ENCODE results near the gene SYT12. TPM values are rescaled to one million over a fixed set of nuclear protein-coding genes. Genes with fewer than 3 reads are reported as not detected.
"Not testable (repeated sequence)": the region's sequence is repeated elsewhere in the genome, so short reads cannot be mapped to it uniquely, and the experiment has no call there.

SYT12 gene
- total RNA-seq, 1 donor from 2014 or later = 0.34 TPM

GRCh38 chr11:66987924-66988637 is 34.9 kb upstream of the SYT12 start:
- Mint-ChIP-seq H3K36me3 (ENCODE audit: low read depth, unreplicated experiment) (no peaks in the 10 kb centered on the region), H3K27ac (ENCODE audit: unreplicated experiment) (no peak overlapping the region), H3K4me1 (ENCODE audit: low read depth, unreplicated experiment) (peaks cover 2% of the 10 kb centered on the region), H3K4me3 (ENCODE audit: unreplicated experiment) (no peak overlapping the region), H3K27me3 (ENCODE audit: low read depth, unreplicated experiment) (peaks cover 25% of the 10 kb centered on the region), H3K9me3 (ENCODE audit: unreplicated experiment) (peaks cover 4% of the 10 kb centered on the region)
- no peak for DNase-seq (ENCODE audit: low read depth)
- no peak overlapping the region for H2AFZ ChIP-seq (ENCODE audit: low read depth, low read length)
- H3K27ac ChIP-seq (ENCODE audit: low read depth, low read length) = no peak overlapping the region
- no peak overlapping the region for H3K4me2 ChIP-seq (ENCODE audit: low read length)
- H3K4me1 ChIP-seq (ENCODE audit: insufficient read depth, low read length) = no peaks in the 10 kb centered on the region
- TF ChIP-seq CTCF (IDR thresholded peaks at IDR 0.05; ENCODE audit: insufficient read depth, low read depth, low read length) = no peak
- TF ChIP-seq EZH2 (IDR thresholded peaks at IDR 0.05; ENCODE audit: insufficient read depth, low read length) = no peak
- H3K27me3 ChIP-seq (ENCODE audit: insufficient read depth, low read length) = no peaks in the 10 kb centered on the region
- no peaks in the 10 kb centered on the region for H3K36me3 ChIP-seq (ENCODE audit: insufficient read depth, low read length)
- FAIRE-seq = no peak
- no peaks in the 10 kb centered on the region for H3K79me2 ChIP-seq (ENCODE audit: insufficient read depth, low read length)
- H3K4me3 ChIP-seq (ENCODE audit: insufficient read depth, low read depth, low read length) = no peak overlapping the region
- H4K20me1 ChIP-seq (ENCODE audit: insufficient read depth, low read length) = no peaks in the 10 kb centered on the region
- no peak overlapping the region for H3K9ac ChIP-seq (ENCODE audit: low read length)
- H3K9me3 ChIP-seq (ENCODE audit: insufficient read depth, low read depth, low read length) = no peaks in the 10 kb centered on the region

- not testable (repeated sequence) for H3K27ac Mint-ChIP-seq (ENCODE audit: unreplicated experiment); H3K4me1 ChIP-seq (ENCODE audit: insufficient read depth, low read length); H3K36me3 ChIP-seq (ENCODE audit: insufficient read depth, low read length); H3K27ac ChIP-seq (ENCODE audit: low read depth, low read length); H3K4me1 Mint-ChIP-seq (ENCODE audit: low read depth, unreplicated experiment); DNase-seq (ENCODE audit: low read depth); H3K4me3 Mint-ChIP-seq (ENCODE audit: unreplicated experiment); H3K4me2 ChIP-seq (ENCODE audit: low read length); H3K9me3 ChIP-seq (ENCODE audit: insufficient read depth, low read depth, low read length); H3K36me3 Mint-ChIP-seq (ENCODE audit: low read depth, unreplicated experiment); H2AFZ ChIP-seq (ENCODE audit: low read depth, low read length); H3K9ac ChIP-seq (ENCODE audit: low read length); FAIRE-seq; H3K9me3 Mint-ChIP-seq (ENCODE audit: unreplicated experiment); H3K79me2 ChIP-seq (ENCODE audit: insufficient read depth, low read length); H3K4me3 ChIP-seq (ENCODE audit: insufficient read depth, low read depth, low read length); H4K20me1 ChIP-seq (ENCODE audit: insufficient read depth, low read length); H3K27me3 ChIP-seq (ENCODE audit: insufficient read depth, low read length)
- peaks cover 25% of the 10 kb centered on the region for H3K27me3 Mint-ChIP-seq (ENCODE audit: low read depth, unreplicated experiment)
Measured at GRCh38 chr11:66988741-66989140, 34.2 kb upstream of the SYT12 start.

- H3K27ac Mint-ChIP-seq (ENCODE audit: unreplicated experiment); H3K4me1 ChIP-seq (ENCODE audit: insufficient read depth, low read length); H3K4me3 Mint-ChIP-seq (ENCODE audit: unreplicated experiment); H3K36me3 ChIP-seq (ENCODE audit: insufficient read depth, low read length); H3K4me3 ChIP-seq (ENCODE audit: insufficient read depth, low read depth, low read length); H3K9ac ChIP-seq (ENCODE audit: low read length); H3K9me3 ChIP-seq (ENCODE audit: insufficient read depth, low read depth, low read length); H2AFZ ChIP-seq (ENCODE audit: low read depth, low read length); DNase-seq (ENCODE audit: low read depth); H3K4me2 ChIP-seq (ENCODE audit: low read length); H3K79me2 ChIP-seq (ENCODE audit: insufficient read depth, low read length); H3K4me1 Mint-ChIP-seq (ENCODE audit: low read depth, unreplicated experiment); H4K20me1 ChIP-seq (ENCODE audit: insufficient read depth, low read length); H3K27me3 ChIP-seq (ENCODE audit: insufficient read depth, low read length); H3K36me3 Mint-ChIP-seq (ENCODE audit: low read depth, unreplicated experiment); H3K9me3 Mint-ChIP-seq (ENCODE audit: unreplicated experiment); FAIRE-seq; H3K27ac ChIP-seq (ENCODE audit: low read depth, low read length): not testable (repeated sequence)
- peaks cover 21% of the 10 kb centered on the region for H3K27me3 Mint-ChIP-seq (ENCODE audit: low read depth, unreplicated experiment)
Measured at GRCh38 chr11:66989360-66989759, 33.6 kb upstream of the SYT12 start.

Data from astrocyte (in vitro differentiated cells and primary cell).